GM18868 (cell line): Measurements from ENCODE around the gene AIG1.

Experiments used
- ATAC-seq: cut with Tn5 transposase; IDR thresholded peaks from one replicate; pipeline ENCODE4 v1.9.1; 2021; ENCODE audit warnings: mild to moderate bottlenecking, moderate library complexity; ENCODE audit not compliant: unreplicated experiment

The AIG1 gene

GRCh38 chr6:143192766-143193165 lies 132.1 kb downstream of the AIG1 start:
- ATAC-seq: no peak

- no peak for ATAC-seq
Observed at GRCh38 chr6:143193571-143194094, 132.9 kb downstream of the AIG1 start.

- ATAC-seq: no peak
Observed at GRCh38 chr6:143194095-143194589, 133.5 kb downstream of the AIG1 start.

GRCh38 chr6:143195349-143195845 lies 134.7 kb downstream of the AIG1 start:
- ATAC-seq: no peak

- no peak for ATAC-seq
Observed at GRCh38 chr6:143196525-143197225, 136.0 kb downstream of the AIG1 start.

GRCh38 chr6:143197377-143197776 lies 136.7 kb downstream of the AIG1 start:
- ATAC-seq: no peak

GRCh38 chr6:143198312-143198711 lies 137.6 kb downstream of the AIG1 start:
- no peak for ATAC-seq

GRCh38 chr6:143199291-143199690 lies 138.6 kb downstream of the AIG1 start:
- no peak for ATAC-seq

GRCh38 chr6:143200167-143200770 lies 139.6 kb downstream of the AIG1 start:
- no peak for ATAC-seq

- ATAC-seq: no peak
Observed at GRCh38 chr6:143204045-143204444, 143.4 kb downstream of the AIG1 start.

GRCh38 chr6:143205131-143205535 lies 144.4 kb downstream of the AIG1 start:
- ATAC-seq: no peak

- no peak for ATAC-seq
Observed at GRCh38 chr6:143205585-143205984, 144.9 kb downstream of the AIG1 start.

GRCh38 chr6:143205991-143206390 lies 145.3 kb downstream of the AIG1 start:
- no peak for ATAC-seq

- ATAC-seq: no peak
Observed at GRCh38 chr6:143206550-143206949, 145.9 kb downstream of the AIG1 start.

- no peak for ATAC-seq
Observed at GRCh38 chr6:143210420-143210819, 149.7 kb downstream of the AIG1 start.

GRCh38 chr6:143213859-143214376 lies 153.2 kb downstream of the AIG1 start:
- ATAC-seq: no peak

- ATAC-seq: no peak
Observed at GRCh38 chr6:143215363-143215762, 154.7 kb downstream of the AIG1 start.

- ATAC-seq: no peak
Observed at GRCh38 chr6:143215771-143216170, 155.1 kb downstream of the AIG1 start.

GRCh38 chr6:143218233-143218632 lies 157.5 kb downstream of the AIG1 start:
- no peak for ATAC-seq

GRCh38 chr6:143221698-143222097 lies 161.0 kb downstream of the AIG1 start:
- ATAC-seq: no peak

- ATAC-seq: no peak
Observed at GRCh38 chr6:143222310-143222709, 161.6 kb downstream of the AIG1 start.

GRCh38 chr6:143222801-143223231 lies 162.1 kb downstream of the AIG1 start:
- no peak for ATAC-seq
